GM12874 (cell line): ENCODE measurements around the gene LGSN.

ENCODE experiments used
- TF ChIP-seq, protein P1 (sequence below): IDR thresholded peaks from 2 replicates; pipeline ENCODE4 v1.5.1; 2011; ENCODE audit warnings: low read depth, mild to moderate bottlenecking, control low read depth, low read length, moderate library complexity; ENCODE audit not compliant: insufficient read depth

LGSN gene

DNA sequence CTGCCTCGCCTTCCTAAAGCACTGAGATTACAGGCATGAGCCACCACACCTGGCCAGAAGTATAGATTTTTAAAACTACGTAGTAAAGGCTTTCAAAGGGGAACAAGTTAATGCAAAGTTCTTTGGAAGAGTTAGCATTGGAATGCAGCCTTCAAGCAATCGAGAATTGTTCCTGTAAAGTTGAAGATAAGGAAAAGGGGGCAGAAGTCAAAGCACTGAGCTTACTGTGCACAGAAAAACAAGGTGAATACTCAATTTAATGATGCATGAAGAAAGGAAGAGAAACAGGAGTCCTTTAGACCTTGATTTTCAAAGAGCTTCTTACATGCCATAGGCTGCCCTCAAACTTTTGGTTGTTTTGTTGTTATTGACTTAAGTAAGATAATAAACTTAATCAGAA lies 29.1 kb upstream of the LGSN start:
- TF ChIP-seq, protein P1, sequence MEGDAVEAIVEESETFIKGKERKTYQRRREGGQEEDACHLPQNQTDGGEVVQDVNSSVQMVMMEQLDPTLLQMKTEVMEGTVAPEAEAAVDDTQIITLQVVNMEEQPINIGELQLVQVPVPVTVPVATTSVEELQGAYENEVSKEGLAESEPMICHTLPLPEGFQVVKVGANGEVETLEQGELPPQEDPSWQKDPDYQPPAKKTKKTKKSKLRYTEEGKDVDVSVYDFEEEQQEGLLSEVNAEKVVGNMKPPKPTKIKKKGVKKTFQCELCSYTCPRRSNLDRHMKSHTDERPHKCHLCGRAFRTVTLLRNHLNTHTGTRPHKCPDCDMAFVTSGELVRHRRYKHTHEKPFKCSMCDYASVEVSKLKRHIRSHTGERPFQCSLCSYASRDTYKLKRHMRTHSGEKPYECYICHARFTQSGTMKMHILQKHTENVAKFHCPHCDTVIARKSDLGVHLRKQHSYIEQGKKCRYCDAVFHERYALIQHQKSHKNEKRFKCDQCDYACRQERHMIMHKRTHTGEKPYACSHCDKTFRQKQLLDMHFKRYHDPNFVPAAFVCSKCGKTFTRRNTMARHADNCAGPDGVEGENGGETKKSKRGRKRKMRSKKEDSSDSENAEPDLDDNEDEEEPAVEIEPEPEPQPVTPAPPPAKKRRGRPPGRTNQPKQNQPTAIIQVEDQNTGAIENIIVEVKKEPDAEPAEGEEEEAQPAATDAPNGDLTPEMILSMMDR, result no peak

DNA sequence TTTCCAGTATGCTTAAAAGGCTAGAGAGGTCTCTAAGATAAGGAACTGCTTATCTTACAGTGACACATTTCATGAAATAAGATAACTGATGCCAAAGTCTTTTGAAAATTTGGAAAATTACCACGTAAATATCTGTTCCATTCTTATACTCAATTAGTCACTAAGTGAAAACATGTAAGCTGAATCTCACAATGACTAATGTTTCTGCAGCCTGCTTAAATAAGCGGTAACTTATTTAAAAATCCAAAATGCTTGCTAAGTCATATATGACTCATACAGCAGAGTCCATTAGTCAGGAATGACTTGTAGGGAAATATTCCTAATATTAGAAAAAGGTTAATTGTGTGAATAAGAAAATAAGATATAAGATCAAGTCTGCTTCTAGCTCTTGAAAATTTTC lies 27.8 kb upstream of the LGSN start:
- TF ChIP-seq, protein P1, result no peak

DNA sequence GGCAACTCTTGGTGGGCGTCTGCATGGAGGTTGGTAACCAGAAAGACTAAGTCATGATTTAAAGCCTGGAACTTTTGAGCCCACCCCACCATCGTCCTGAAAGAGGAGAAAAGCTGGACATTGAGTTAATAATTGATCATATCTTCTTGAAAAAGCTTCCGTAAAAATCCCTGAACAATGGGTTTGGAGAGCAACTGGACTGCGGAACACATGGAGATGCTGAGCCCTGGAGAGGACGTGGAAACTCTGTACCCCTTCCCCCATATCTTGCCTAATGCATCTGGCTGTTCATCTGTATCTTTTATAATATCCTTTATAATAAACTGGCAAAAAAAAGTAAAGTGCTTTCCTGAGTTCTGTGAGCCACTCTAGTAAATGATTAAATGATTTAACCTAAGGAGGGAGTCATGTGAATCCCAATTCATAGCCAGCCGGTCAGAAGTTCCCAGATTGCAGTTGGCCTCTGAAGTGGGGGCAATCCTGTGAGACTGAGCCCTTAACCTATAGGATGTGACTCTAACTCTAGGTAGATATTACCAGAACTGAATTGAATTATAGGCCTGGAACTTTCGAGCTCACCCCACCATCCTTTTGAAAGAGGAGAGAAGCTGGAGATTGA lies 26.5 kb upstream of the LGSN start:
- TF ChIP-seq, protein P1, result no peak

DNA sequence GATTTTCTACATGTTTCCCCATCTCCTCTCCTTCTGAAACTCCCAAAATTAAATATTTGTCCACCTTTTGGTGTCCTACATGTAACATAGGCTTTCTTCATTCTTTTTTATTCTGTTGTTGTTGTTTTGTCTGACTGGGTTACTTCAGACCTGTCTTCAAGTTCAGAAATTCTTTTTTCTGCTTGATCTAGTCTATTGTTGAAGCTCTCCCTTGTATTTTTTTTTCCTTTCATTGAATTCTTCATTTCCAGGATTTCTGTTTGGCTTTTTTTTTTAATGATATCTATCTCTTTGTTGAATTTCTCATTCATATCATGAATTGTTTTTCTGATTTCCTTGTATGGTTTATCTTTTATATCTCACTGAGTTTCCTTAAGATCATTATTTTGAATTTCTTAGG lies 20.6 kb upstream of the LGSN start:
- TF ChIP-seq, protein P1, result no peak

DNA sequence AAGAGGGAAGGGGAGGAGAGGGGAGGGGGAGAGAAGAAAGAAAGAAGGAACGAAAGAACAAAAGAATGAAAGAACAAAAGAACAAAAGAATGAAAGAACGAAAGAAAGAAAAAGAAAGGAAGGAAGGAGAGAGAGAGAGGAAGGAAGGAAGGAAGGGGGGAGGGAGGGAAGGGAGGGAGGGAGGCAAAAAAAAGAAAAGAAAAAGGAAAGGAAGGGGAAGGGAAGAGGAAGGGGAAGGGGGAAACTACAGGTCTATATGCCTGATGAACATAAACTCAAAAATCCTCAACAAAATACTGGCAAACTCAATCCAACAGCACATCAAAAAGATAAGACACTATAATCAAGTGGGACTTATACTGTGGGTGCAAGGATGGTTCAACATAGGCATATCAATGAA lies 13.7 kb upstream of the LGSN start:
- TF ChIP-seq, protein P1, result no peak

DNA sequence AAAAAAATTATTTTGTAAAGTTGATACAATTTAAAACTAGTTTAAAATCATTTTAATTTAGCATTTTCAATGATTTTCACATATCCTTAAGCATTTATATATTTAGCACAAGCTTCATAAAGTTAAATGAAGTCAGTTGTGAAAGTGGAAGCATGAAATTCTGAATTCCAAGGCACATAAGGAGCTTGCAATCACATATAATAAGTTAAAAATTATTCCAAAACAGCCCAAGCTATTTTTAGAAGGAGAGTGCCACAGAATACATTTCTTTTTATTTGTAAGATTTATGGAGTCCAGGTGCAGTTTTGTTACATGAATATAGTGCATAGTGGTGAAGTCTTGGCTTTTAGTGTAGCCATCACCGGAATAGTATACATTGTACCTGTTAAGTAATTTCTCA lies 3.2 kb upstream of the LGSN start:
- TF ChIP-seq, protein P1, result no peak

DNA sequence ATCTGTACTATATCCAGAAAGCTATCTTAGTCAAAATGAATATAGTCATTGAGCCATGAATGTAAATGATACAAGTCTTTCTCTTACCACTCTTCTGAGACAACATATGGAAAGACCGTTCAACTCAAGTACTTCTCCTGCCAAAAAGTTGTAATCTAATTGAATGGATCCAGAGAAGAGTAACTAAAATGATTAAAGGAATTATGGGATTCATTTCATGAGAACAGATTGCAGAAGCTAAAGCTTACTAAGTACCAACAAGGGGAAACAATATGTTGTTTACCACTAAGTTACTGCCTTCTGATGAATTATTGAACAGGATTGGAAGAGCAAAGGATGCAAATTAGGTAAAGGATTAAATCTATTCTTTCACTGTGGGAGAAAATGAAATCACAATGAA lies 2.0 kb upstream of the LGSN start:
- TF ChIP-seq, protein P1, result no peak
